Measurements from ENCODE around the gene MAP2K6.

Gene MAP2K6

GRCh38 chr17:69525920-69526841 lies 111.7 kb downstream of the MAP2K6 start:
- POLR2A ChIA-PET, result no interaction called here
- CTCF ChIA-PET, result interaction anchor here (0.7 kb wide), 1 partner anchor 510 kb away, joined by 3 read pairs; no protein-coding TSS in a partner anchor
- DNase-seq (ENCODE audit: extremely low spot score), result peak; percentile 69
- no peak for TF ChIP-seq BHLHE40 (IDR thresholded peaks at IDR 0.05; ENCODE audit: borderline replicate concordance)
- TF ChIP-seq, protein P1, sequence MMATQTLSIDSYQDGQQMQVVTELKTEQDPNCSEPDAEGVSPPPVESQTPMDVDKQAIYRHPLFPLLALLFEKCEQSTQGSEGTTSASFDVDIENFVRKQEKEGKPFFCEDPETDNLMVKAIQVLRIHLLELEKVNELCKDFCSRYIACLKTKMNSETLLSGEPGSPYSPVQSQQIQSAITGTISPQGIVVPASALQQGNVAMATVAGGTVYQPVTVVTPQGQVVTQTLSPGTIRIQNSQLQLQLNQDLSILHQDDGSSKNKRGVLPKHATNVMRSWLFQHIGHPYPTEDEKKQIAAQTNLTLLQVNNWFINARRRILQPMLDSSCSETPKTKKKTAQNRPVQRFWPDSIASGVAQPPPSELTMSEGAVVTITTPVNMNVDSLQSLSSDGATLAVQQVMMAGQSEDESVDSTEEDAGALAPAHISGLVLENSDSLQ (IDR thresholded peaks at IDR 0.05), result peak; percentile 31; the same call in 1 of the 2 replicates

GRCh38 chr17:69528035-69528434 lies 113.5 kb downstream of the MAP2K6 start:
- CTCF ChIA-PET, result no interaction called here
- no peak for TF ChIP-seq FOXM1 (IDR thresholded peaks at IDR 0.05; ENCODE audit: borderline replicate concordance)
- TF ChIP-seq SP1 (IDR thresholded peaks at IDR 0.05), result no peak
- POLR2A ChIA-PET, result no interaction called here

GRCh38 chr17:69533481-69534234 lies 119.2 kb downstream of the MAP2K6 start:
- no peak for TF ChIP-seq FOXM1 (IDR thresholded peaks at IDR 0.05; ENCODE audit: borderline replicate concordance)
- no peak for TF ChIP-seq SUZ12 (IDR thresholded peaks at IDR 0.05)
- no peak for TF ChIP-seq CTBP1 (IDR thresholded peaks at IDR 0.05; ENCODE audit: borderline replicate concordance)
- no peak for TF ChIP-seq L3MBTL2 (conservative IDR thresholded peaks at IDR 0.05)
- no peak for TF ChIP-seq LEF1 (IDR thresholded peaks at IDR 0.05; ENCODE audit: borderline replicate concordance)
- no peak for TF ChIP-seq ARNT (IDR thresholded peaks at IDR 0.05)
- TF ChIP-seq TARDBP (IDR thresholded peaks at IDR 0.05), result no peak
- TF ChIP-seq HDGF (IDR thresholded peaks at IDR 0.05; ENCODE audit: borderline replicate concordance), result no peak
- no peak for TF ChIP-seq NFRKB (IDR thresholded peaks at IDR 0.05)
- TF ChIP-seq ZNF384 (IDR thresholded peaks at IDR 0.05), result no peak
- no peak for TF ChIP-seq BHLHE40 (IDR thresholded peaks at IDR 0.05; ENCODE audit: borderline replicate concordance)
- TF ChIP-seq, protein P1 (IDR thresholded peaks at IDR 0.05), result no peak
- TF ChIP-seq SP1 (IDR thresholded peaks at IDR 0.05), result no peak
- TF ChIP-seq ELF4 (IDR thresholded peaks at IDR 0.05), result no peak
- no peak for DNase-seq (ENCODE audit: extremely low spot score)
- POLR2A ChIA-PET, result no interaction called here
- CTCF ChIA-PET, result no interaction called here

More at GRCh38 chr17:69528035-69528434, 113.5 kb downstream of the MAP2K6 start:
- DNase-seq (ENCODE audit: extremely low spot score), result no peak

GRCh38 chr17:69534235-69534621 lies 119.7 kb downstream of the MAP2K6 start:
- CTCF ChIA-PET, result interaction anchor here (0.6 to 0.7 kb wide), 2 partner anchors 35 to 60 kb away, joined by 4 read pairs; no protein-coding TSS in a partner anchor
- POLR2A ChIA-PET, result no interaction called here
- TF ChIP-seq CTBP1 (IDR thresholded peaks at IDR 0.05; ENCODE audit: borderline replicate concordance) (no peak), BHLHE40 (IDR thresholded peaks at IDR 0.05; ENCODE audit: borderline replicate concordance) (no peak), ELF4 (IDR thresholded peaks at IDR 0.05) (no peak), FOXA1 (IDR thresholded peaks at IDR 0.05) (no peak), NFRKB (IDR thresholded peaks at IDR 0.05) (no peak)
- TF ChIP-seq, protein P1 (IDR thresholded peaks at IDR 0.05), result no peak
- no peak for DNase-seq (ENCODE audit: extremely low spot score)

DNA sequence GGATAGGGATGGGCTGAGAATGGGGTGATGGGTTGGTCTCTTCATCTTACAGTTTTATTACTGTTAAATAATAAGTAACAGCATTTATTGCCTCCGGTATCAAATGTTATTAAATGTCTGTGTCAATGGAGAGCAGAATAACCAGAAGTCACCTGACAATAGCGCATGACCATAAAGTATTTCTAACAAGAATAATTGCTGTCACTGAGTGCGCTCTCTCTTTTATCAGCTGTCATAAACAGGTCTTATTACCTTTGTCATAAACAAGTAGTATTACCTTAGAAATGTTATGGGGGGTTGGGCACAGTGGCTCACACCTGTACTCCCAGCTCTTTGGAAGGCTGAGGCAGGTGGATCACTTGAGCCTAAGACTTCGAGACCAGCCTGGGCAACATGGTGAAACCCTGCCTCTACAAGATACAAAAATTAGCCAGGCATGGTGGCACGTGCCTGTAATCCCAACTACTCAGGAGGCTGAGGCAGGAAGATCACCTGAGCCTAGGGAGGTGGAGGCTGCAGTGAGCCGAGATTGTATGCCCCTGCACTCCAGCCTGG lies 120.6 kb downstream of the MAP2K6 start:
- DNase-seq (ENCODE audit: extremely low spot score), result no peak
- ChIA-PET CTCF (interaction anchor here (0.6 to 0.7 kb wide), 2 partner anchors 60 to 1077 kb away, joined by 4 read pairs; no protein-coding TSS in a partner anchor), POLR2A (no interaction called here)
- TF ChIP-seq ARNT (IDR thresholded peaks at IDR 0.05), result no peak
- TF ChIP-seq FOXA1 (IDR thresholded peaks at IDR 0.05), result no peak

DNA sequence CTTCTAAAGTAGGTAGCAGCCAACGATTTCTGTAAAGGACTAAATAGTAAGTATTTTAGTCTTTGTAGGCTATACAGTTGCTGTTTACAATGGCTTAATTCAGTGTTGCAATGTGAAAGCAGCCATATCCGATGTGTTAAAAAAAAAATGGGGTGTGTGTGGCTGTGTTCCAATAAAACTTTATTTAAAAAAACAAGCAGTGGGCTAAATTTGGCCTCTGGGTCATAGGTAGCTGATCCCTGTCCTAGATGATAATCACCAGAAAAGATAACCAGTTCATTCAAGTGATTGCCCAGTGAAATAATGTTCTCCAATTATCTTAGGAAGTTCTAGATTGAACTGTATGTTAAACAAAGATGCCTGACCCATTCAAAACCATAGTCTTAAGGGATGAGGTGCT lies 124.3 kb downstream of the MAP2K6 start:
- TF ChIP-seq, protein P1 (IDR thresholded peaks at IDR 0.05), result no peak
- no peak for TF ChIP-seq SP1 (IDR thresholded peaks at IDR 0.05)
- ChIA-PET CTCF (no interaction called here), POLR2A (no interaction called here)
- DNase-seq (ENCODE audit: extremely low spot score), result no peak
